Activated CD4-positive, alpha-beta T cell treated with anti-CD3 and anti-CD28 coated beads for 36 hours (primary cell): Measurements from ENCODE around the gene H6PD. TPM values are rescaled to one million over a fixed set of nuclear protein-coding genes. Genes with fewer than 3 reads are reported as not detected.
"Not testable (repeated sequence)": the region's sequence is repeated elsewhere in the genome, so short reads cannot be mapped to it uniquely, and the experiment has no call there.

ENCODE experiments used
- ATAC-seq: fragments of 200-7000 bp; cut with Tn5 transposase; one replicate; pipeline ENCODE4 v1.10.0; 2021; ENCODE audit warnings: mild to moderate bottlenecking, moderate library complexity
- CTCF ChIA-PET: fragments of 350-600 bp; sonication (Branson Sonifier 250); formaldehyde crosslinking; loops from one replicate; lab custom pipeline; 2021; ENCODE audit warnings: antibody characterized with exemption; lab: Charles Lee
- POLR2A ChIA-PET: fragments of 350-600 bp; sonication (Branson Sonifier 250); formaldehyde crosslinking; loops from one replicate; lab custom pipeline; 2021; ENCODE audit warnings: antibody characterized with exemption, inconsistent platforms; lab: Charles Lee
- DNase-seq: peaks from one replicate; pipeline ENCODE4 v3.0.0-alpha.2; 2020
- H3K27ac Mint-ChIP-seq: one replicate; pipeline ENCODE4 v1.8.0; 2021; ENCODE audit warnings: mixed read lengths
- H3K27me3 Mint-ChIP-seq: one replicate; pipeline ENCODE4 v1.8.0; 2021; ENCODE audit warnings: mixed read lengths
- H3K36me3 Mint-ChIP-seq: one replicate; pipeline ENCODE4 v1.8.0; 2021; ENCODE audit warnings: low read depth, mixed read lengths
- H3K4me1 Mint-ChIP-seq: one replicate; pipeline ENCODE4 v1.8.0; 2021; ENCODE audit warnings: mixed read lengths
- H3K4me3 Mint-ChIP-seq: one replicate; pipeline ENCODE4 v1.8.0; 2021; ENCODE audit warnings: mild to moderate bottlenecking, moderate library complexity, mixed read lengths
- H3K9me3 Mint-ChIP-seq: one replicate; pipeline ENCODE4 v1.8.0; 2021; ENCODE audit warnings: low read depth, mixed read lengths
- intact Hi-C, 2 experiments: fragments of 100-400 bp; cut with DNase I in 1 of 2; cut with micrococcal nuclease in 1 of 2; formaldehyde crosslinking; loops; one replicate each; pipeline versions ENCODE4 v1.14.2 to v1.15.1; 2022 to 2024; cut with DNase I, micrococcal nuclease
- total RNA-seq, 2 experiments: library from RNA; stranded (reverse); gene quantifications; one replicate each; pipeline ENCODE4 v1.2.3, GENCODE V29; 2021

The H6PD gene
- total RNA-seq, 2 experiments from 2014 or later: 8.8 to 9.6 TPM

GRCh38 chr1:9293241-9293532, 58.6 kb downstream of the H6PD start:
- H3K27ac Mint-ChIP-seq: no peak overlapping the region
- no peaks in the 10 kb centered on the region for H3K27me3 Mint-ChIP-seq
- H3K4me1 Mint-ChIP-seq: peaks cover 11% of the 10 kb centered on the region
- ATAC-seq (peak; percentile 2), DNase-seq (no peak)
- intact Hi-C loops: loop anchor here (1.0 to 5.0 kb wide), 5 partner anchors 13 to 529 kb away; partner anchors contain the start of genes CLSTN1 (in 1 of the 2), ENO1 (in 1 of the 2) and TMEM201 (in 1 of the 2)
- CTCF ChIA-PET: no interaction called here
- peaks cover 2% of the 10 kb centered on the region for H3K36me3 Mint-ChIP-seq
- no peak overlapping the region for H3K4me3 Mint-ChIP-seq
- POLR2A ChIA-PET: no interaction called here
- H3K9me3 Mint-ChIP-seq: peaks cover 4% of the 10 kb centered on the region

GRCh38 chr1:9293533-9294404, 59.2 kb downstream of the H6PD start:
- Mint-ChIP-seq H3K9me3 (peaks cover 4% of the 10 kb centered on the region), H3K27ac (no peak overlapping the region), H3K4me3 (no peak overlapping the region), H3K36me3 (peaks cover 2% of the 10 kb centered on the region), H3K4me1 (peaks cover 11% of the 10 kb centered on the region), H3K27me3 (no peaks in the 10 kb centered on the region)
- ChIA-PET CTCF (no interaction called here), POLR2A (no interaction called here)
- ATAC-seq: peak; percentile 8
- peak; percentile 63 for DNase-seq
- intact Hi-C loops: loop anchor here (1.0 to 5.0 kb wide), 9 partner anchors 13 to 529 kb away; partner anchors contain the start of genes CLSTN1 (in 1 of the 2), ENO1 (in 1 of the 2) and TMEM201 (in 1 of the 2)

GRCh38 chr1:9294405-9294773, 59.8 kb downstream of the H6PD start:
- Mint-ChIP-seq H3K27ac (peak overlapping the region; percentile 30), H3K9me3 (no peaks in the 10 kb centered on the region), H3K36me3 (no peaks in the 10 kb centered on the region), H3K4me3 (no peak overlapping the region), H3K4me1 (peaks cover 9% of the 10 kb centered on the region), H3K27me3 (no peaks in the 10 kb centered on the region)
- CTCF ChIA-PET: no interaction called here
- DNase-seq: peak; percentile 68
- peak; percentile 62 for ATAC-seq
- POLR2A ChIA-PET: interaction anchor here (0.9 kb wide), 1 partner anchor 132 kb away, joined by 5 read pairs; no protein-coding TSS in a partner anchor
- intact Hi-C loops: loop anchor here (1.0 to 5.0 kb wide), 6 partner anchors 19 to 528 kb away; partner anchors contain the start of gene CLSTN1 (in 1 of the 2)

GRCh38 chr1:9294910-9295636, 60.5 kb downstream of the H6PD start:
- POLR2A ChIA-PET: interaction anchor here (0.9 kb wide), 1 partner anchor 132 kb away, joined by 5 read pairs; no protein-coding TSS in a partner anchor

GRCh38 chr1:9295884-9296283, 61.3 kb downstream of the H6PD start:
- no peaks in the 10 kb centered on the region for H3K9me3 Mint-ChIP-seq
- no peak overlapping the region for H3K27ac Mint-ChIP-seq
- ChIA-PET CTCF (interaction anchor here (0.7 kb wide), 1 partner anchor 15 kb away, joined by 3 read pairs; no protein-coding TSS in a partner anchor), POLR2A (no interaction called here)
- H3K27me3 Mint-ChIP-seq: no peaks in the 10 kb centered on the region
- H3K36me3 Mint-ChIP-seq: no peaks in the 10 kb centered on the region
- DNase-seq: no peak
- peaks cover 4% of the 10 kb centered on the region for H3K4me1 Mint-ChIP-seq
- ATAC-seq: no peak
- H3K4me3 Mint-ChIP-seq: no peak overlapping the region
- intact Hi-C loops: loop anchor here in 1 of 2 experiments (2.0 kb wide), 1 partner anchor 21 kb away; no protein-coding TSS in a partner anchor

More at GRCh38 chr1:9294910-9295636, 60.5 kb downstream of the H6PD start:
- Mint-ChIP-seq H3K4me3 (no peak overlapping the region), H3K4me1 (peaks cover 2% of the 10 kb centered on the region), H3K27ac (peak overlapping the region; percentile 56), H3K36me3 (no peaks in the 10 kb centered on the region), H3K27me3 (no peaks in the 10 kb centered on the region), H3K9me3 (no peaks in the 10 kb centered on the region)
- CTCF ChIA-PET: interaction anchor here (0.5 to 0.7 kb wide), 2 partner anchors 15 to 1717 kb away, joined by 3 read pairs; no protein-coding TSS in a partner anchor
- DNase-seq (peak; percentile 71), ATAC-seq (peak; percentile 62)
- intact Hi-C loops: loop anchor here (1.0 to 5.0 kb wide), 6 partner anchors 20 to 527 kb away; partner anchors contain the start of gene CLSTN1 (in 1 of the 2)

- H3K4me1 Mint-ChIP-seq: peaks cover 4% of the 10 kb centered on the region
- POLR2A ChIA-PET: interaction anchor here (0.7 kb wide), 1 partner anchor 93 kb away, joined by 3 read pairs; no protein-coding TSS in a partner anchor
- no peaks in the 10 kb centered on the region for H3K9me3 Mint-ChIP-seq
- H3K4me3 Mint-ChIP-seq: no peak overlapping the region
- no peaks in the 10 kb centered on the region for H3K36me3 Mint-ChIP-seq
- no peaks in the 10 kb centered on the region for H3K27me3 Mint-ChIP-seq
- no peak for DNase-seq
- H3K27ac Mint-ChIP-seq: no peak overlapping the region
- intact Hi-C loops: no loop called here
- CTCF ChIA-PET: interaction anchor here (0.5 to 0.9 kb wide), 2 partner anchors 18 to 194 kb away, joined by 3 to 4 read pairs; no protein-coding TSS in a partner anchor
- no peak for ATAC-seq
Measured at GRCh38 chr1:9296850-9297249, 62.3 kb downstream of the H6PD start.

GRCh38 chr1:9297831-9298230, 63.3 kb downstream of the H6PD start:
- H3K4me3 Mint-ChIP-seq: no peak overlapping the region
- no peak for DNase-seq
- intact Hi-C loops: no loop called here
- ChIA-PET CTCF (no interaction called here), POLR2A (interaction anchor here (0.6 kb wide), 1 partner anchor 231 kb away, joined by 6 read pairs; no protein-coding TSS in a partner anchor)
- no peak overlapping the region for H3K27ac Mint-ChIP-seq
- no peaks in the 10 kb centered on the region for H3K36me3 Mint-ChIP-seq
- no peaks in the 10 kb centered on the region for H3K9me3 Mint-ChIP-seq
- no peaks in the 10 kb centered on the region for H3K27me3 Mint-ChIP-seq
- no peak for ATAC-seq
- peaks cover 5% of the 10 kb centered on the region for H3K4me1 Mint-ChIP-seq

- DNase-seq (no peak), ATAC-seq (no peak)
- Mint-ChIP-seq H3K9me3 (no peaks in the 10 kb centered on the region), H3K4me3 (no peak overlapping the region), H3K27me3 (no peaks in the 10 kb centered on the region), H3K36me3 (no peaks in the 10 kb centered on the region), H3K27ac (no peak overlapping the region), H3K4me1 (peaks cover 7% of the 10 kb centered on the region)
- intact Hi-C loops: no loop called here
- CTCF ChIA-PET: interaction anchor here (0.5 kb wide), 1 partner anchor 31 kb away, joined by 3 read pairs; no protein-coding TSS in a partner anchor
- POLR2A ChIA-PET: interaction anchor here (0.6 kb wide), 1 partner anchor 231 kb away, joined by 6 read pairs; no protein-coding TSS in a partner anchor
Measured at GRCh38 chr1:9298282-9298681, 63.7 kb downstream of the H6PD start.

GRCh38 chr1:9299571-9300541, 65.3 kb downstream of the H6PD start:
- H3K36me3 Mint-ChIP-seq, H3K4me1 Mint-ChIP-seq: not testable (repeated sequence)
- POLR2A ChIA-PET: interaction anchor here (0.7 kb wide), 1 partner anchor 211 kb away, joined by 5 read pairs; no protein-coding TSS in a partner anchor

DNA sequence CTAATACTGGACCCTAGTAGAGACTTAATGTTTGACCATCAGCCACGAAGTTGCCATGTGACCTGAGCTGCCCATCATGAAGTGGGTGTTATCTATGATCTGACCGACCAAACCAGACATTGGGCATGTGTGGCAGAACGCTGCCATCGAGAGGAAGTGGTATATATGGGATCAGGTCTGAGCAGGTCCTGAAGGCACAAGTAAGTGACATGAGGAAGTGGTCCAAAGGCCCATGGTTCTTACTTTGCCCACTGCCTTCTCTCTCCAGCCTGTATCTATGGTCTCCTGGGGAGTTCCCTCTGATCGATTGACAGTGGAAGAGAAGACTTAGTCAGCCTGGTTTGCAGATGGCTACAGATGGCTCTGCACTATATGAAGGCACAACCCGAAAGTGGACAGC, 66.0 kb downstream of the H6PD start:
- ChIA-PET POLR2A (no interaction called here), CTCF (no interaction called here)
- Mint-ChIP-seq H3K36me3 (no peaks in the 10 kb centered on the region), H3K4me1 (peaks cover 11% of the 10 kb centered on the region), H3K4me3 (no peak overlapping the region), H3K27me3 (no peaks in the 10 kb centered on the region), H3K27ac (peak overlapping the region; percentile 33), H3K9me3 (no peaks in the 10 kb centered on the region)
- no peak for ATAC-seq
- no peak for DNase-seq
- intact Hi-C loops: no loop called here

More at GRCh38 chr1:9299571-9300541, 65.3 kb downstream of the H6PD start:
- H3K4me3 Mint-ChIP-seq, intact Hi-C loops, ATAC-seq, H3K9me3 Mint-ChIP-seq, DNase-seq, H3K27me3 Mint-ChIP-seq, CTCF ChIA-PET: not testable (repeated sequence)
- peak overlapping the region; percentile 33 for H3K27ac Mint-ChIP-seq
